Loucy (cell line): Measurements from ENCODE around the gene C2orf69.

ENCODE experiments used
- H2AFZ ChIP-seq: fragments of 200-600 bp; sonication (generic); 2 replicates; pipeline ENCODE4 v1.6.0; 2016; ENCODE audit warnings: antibody characterized with exemption, mild to moderate bottlenecking, low read length, moderate library complexity
- H3F3A ChIP-seq: fragments of 200-600 bp; 2 replicates; pipeline ENCODE4 v1.6.0; 2016; ENCODE audit warnings: antibody characterized with exemption, low read depth, mild to moderate bottlenecking
- H3K27me3 ChIP-seq: fragments of 200-600 bp; sonication (generic); 2 replicates; pipeline ENCODE4 v1.6.1; 2014; ENCODE audit warnings: low read length, mild to moderate bottlenecking; ENCODE audit not compliant: insufficient read depth, poor library complexity, severe bottlenecking
- H3K36me3 ChIP-seq: fragments of 200-600 bp; sonication (generic); 2 replicates; pipeline ENCODE4 v1.6.1; 2016; ENCODE audit warnings: low read length; ENCODE audit not compliant: insufficient read depth
- H3K4me1 ChIP-seq: fragments of 200-600 bp; sonication (generic); 2 replicates; pipeline ENCODE4 v1.5.1; 2014; ENCODE audit warnings: low read length, mild to moderate bottlenecking; ENCODE audit not compliant: insufficient read depth, poor library complexity, severe bottlenecking
- H3K4me2 ChIP-seq: fragments of 200-600 bp; sonication (generic); 2 replicates; pipeline ENCODE4 v1.6.0; 2014; ENCODE audit warnings: antibody characterized with exemption, low read length, low read depth, mild to moderate bottlenecking; ENCODE audit not compliant: poor library complexity, severe bottlenecking
- H3K4me3 ChIP-seq: fragments of 200-600 bp; sonication (generic); 2 replicates; pipeline ENCODE4 v1.5.1; 2014; ENCODE audit warnings: low read length, mild to moderate bottlenecking, mixed read lengths; ENCODE audit not compliant: poor library complexity, severe bottlenecking
- H3K79me2 ChIP-seq: fragments of 200-600 bp; sonication (generic); 2 replicates; pipeline ENCODE4 v1.6.1; 2014; ENCODE audit warnings: low read length; ENCODE audit not compliant: insufficient read depth
- H3K9ac ChIP-seq: fragments of 200-600 bp; sonication (generic); 2 replicates; pipeline ENCODE4 v1.6.0; 2014; ENCODE audit warnings: mild to moderate bottlenecking, low read depth, low read length, moderate library complexity; ENCODE audit not compliant: poor library complexity, severe bottlenecking
- H3K9me2 ChIP-seq: fragments of 200-600 bp; sonication (generic); replicated peaks from 2 replicates; pipeline ENCODE4 v1.6.1; 2016; ENCODE audit warnings: low read depth, low read length, mixed read lengths
- H3K9me3 ChIP-seq: fragments of 200-600 bp; sonication (generic); 2 replicates; pipeline ENCODE4 v1.6.1; 2014; ENCODE audit warnings: mild to moderate bottlenecking, antibody characterized with exemption, low read length, low read depth; ENCODE audit not compliant: insufficient read depth
- H4K20me1 ChIP-seq: fragments of 200-600 bp; sonication (generic); 2 replicates; pipeline ENCODE4 v1.6.0; 2014; ENCODE audit warnings: antibody characterized with exemption, low read length, mild to moderate bottlenecking; ENCODE audit not compliant: insufficient read depth, poor library complexity, severe bottlenecking
- CTCF ChIP-seq: fragments of 200-600 bp; sonication (generic); conservative IDR thresholded peaks from 2 replicates; pipeline ENCODE4 v1.5.1; 2014; ENCODE audit warnings: mild to moderate bottlenecking, antibody characterized with exemption, low read length
- EZH2phosphoT487 ChIP-seq: fragments of 200-600 bp; IDR thresholded peaks from 2 replicates; pipeline ENCODE4 v1.6.1; 2018; ENCODE audit warnings: antibody characterized with exemption, mild to moderate bottlenecking, moderate library complexity, borderline replicate concordance

The C2orf69 gene

DNA sequence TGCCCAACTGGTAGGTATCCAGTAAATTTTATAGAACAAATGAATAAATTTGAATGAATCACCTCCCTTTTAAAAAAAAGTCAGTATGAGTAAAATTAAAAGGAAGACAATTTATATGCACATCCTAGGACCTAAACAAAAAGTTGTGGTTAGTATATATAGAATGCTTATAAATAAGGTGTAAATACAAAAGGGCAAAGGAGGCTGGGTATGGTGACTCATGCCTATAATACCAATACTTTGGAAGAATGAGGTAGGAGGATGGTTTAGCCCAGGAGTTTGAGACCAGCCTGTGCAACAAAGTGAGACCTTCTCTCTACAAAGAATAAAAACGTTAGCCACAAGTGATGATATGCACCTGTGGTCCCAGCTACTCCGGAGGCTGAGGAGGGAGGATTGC, 12.8 kb downstream of the C2orf69 start:
- Histone ChIP-seq H3K79me2 (peaks cover 77% of the 10 kb centered on the region), H3K36me3 (peaks cover 48% of the 10 kb centered on the region; the same call in 1 of the 2 replicates), H3K4me1 (peaks cover 12% of the 10 kb centered on the region), H3K9me2 (no peaks in the 10 kb centered on the region), H3K4me3 (no peak overlapping the region), H3K27me3 (no peaks in the 10 kb centered on the region), H3K9ac (no peak overlapping the region), H3K9me3 (no peaks in the 10 kb centered on the region), H3F3A (no peaks in the 10 kb centered on the region; the same call in 1 of the 2 replicates), H2AFZ (no peak overlapping the region), H3K4me2 (peak overlapping the region; percentile 46), H4K20me1 (peaks cover 70% of the 10 kb centered on the region)
- TF ChIP-seq EZH2phosphoT487: no peak
- TF ChIP-seq CTCF: no peak

GRCh38 chr2:199926806-199927205, 15.7 kb downstream of the C2orf69 start:
- Histone ChIP-seq H3K9me3 (no peaks in the 10 kb centered on the region), H3K4me2 (no peak overlapping the region), H4K20me1 (peaks cover 51% of the 10 kb centered on the region), H3K4me3 (no peak overlapping the region), H3K27me3 (no peaks in the 10 kb centered on the region), H3K9me2 (no peaks in the 10 kb centered on the region), H3K9ac (no peak overlapping the region), H3F3A (no peaks in the 10 kb centered on the region; the same call in 1 of the 2 replicates), H2AFZ (no peak overlapping the region), H3K79me2 (peaks cover 53% of the 10 kb centered on the region), H3K4me1 (peaks cover 12% of the 10 kb centered on the region), H3K36me3 (peaks cover 44% of the 10 kb centered on the region; the same call in 1 of the 2 replicates)
- no peak for TF ChIP-seq EZH2phosphoT487

- H2AFZ ChIP-seq: no peak overlapping the region
- no peak overlapping the region for H3K9ac ChIP-seq
- H3K4me2 ChIP-seq: no peak overlapping the region
- no peaks in the 10 kb centered on the region for H3K9me2 ChIP-seq
- no peaks in the 10 kb centered on the region for H3K27me3 ChIP-seq
- peaks cover 39% of the 10 kb centered on the region for H3K79me2 ChIP-seq
- peaks cover 58% of the 10 kb centered on the region; the same call in 1 of the 2 replicates for H3K36me3 ChIP-seq
- TF ChIP-seq EZH2phosphoT487 (no peak), CTCF (no peak)
- no peaks in the 10 kb centered on the region; the same call in 1 of the 2 replicates for H3F3A ChIP-seq
- H4K20me1 ChIP-seq: peaks cover 38% of the 10 kb centered on the region
- H3K4me3 ChIP-seq: no peak overlapping the region
- no peaks in the 10 kb centered on the region for H3K9me3 ChIP-seq
- H3K4me1 ChIP-seq: peaks cover 5% of the 10 kb centered on the region
Measured at GRCh38 chr2:199928226-199928625, 17.1 kb downstream of the C2orf69 start.

GRCh38 chr2:199928626-199929025, 17.5 kb downstream of the C2orf69 start:
- Histone ChIP-seq H3K9ac (no peak overlapping the region), H2AFZ (no peak overlapping the region), H3K4me3 (no peak overlapping the region), H3K9me2 (no peaks in the 10 kb centered on the region), H3K9me3 (no peaks in the 10 kb centered on the region), H3K4me1 (peaks cover 2% of the 10 kb centered on the region), H3K4me2 (no peak overlapping the region), H3K36me3 (peaks cover 59% of the 10 kb centered on the region; the same call in 1 of the 2 replicates), H3K27me3 (no peaks in the 10 kb centered on the region), H3F3A (no peaks in the 10 kb centered on the region; the same call in 1 of the 2 replicates), H3K79me2 (peaks cover 35% of the 10 kb centered on the region), H4K20me1 (peaks cover 34% of the 10 kb centered on the region)
- TF ChIP-seq EZH2phosphoT487 (no peak), CTCF (no peak)
